Measurements from ENCODE around the gene ZNF563. TPM values are rescaled to one million over a fixed set of nuclear protein-coding genes. Genes with fewer than 3 reads are reported as not detected.

Gene ZNF563
- total RNA-seq, 1 experiment from 2014 or later = 4.5 TPM

DNA sequence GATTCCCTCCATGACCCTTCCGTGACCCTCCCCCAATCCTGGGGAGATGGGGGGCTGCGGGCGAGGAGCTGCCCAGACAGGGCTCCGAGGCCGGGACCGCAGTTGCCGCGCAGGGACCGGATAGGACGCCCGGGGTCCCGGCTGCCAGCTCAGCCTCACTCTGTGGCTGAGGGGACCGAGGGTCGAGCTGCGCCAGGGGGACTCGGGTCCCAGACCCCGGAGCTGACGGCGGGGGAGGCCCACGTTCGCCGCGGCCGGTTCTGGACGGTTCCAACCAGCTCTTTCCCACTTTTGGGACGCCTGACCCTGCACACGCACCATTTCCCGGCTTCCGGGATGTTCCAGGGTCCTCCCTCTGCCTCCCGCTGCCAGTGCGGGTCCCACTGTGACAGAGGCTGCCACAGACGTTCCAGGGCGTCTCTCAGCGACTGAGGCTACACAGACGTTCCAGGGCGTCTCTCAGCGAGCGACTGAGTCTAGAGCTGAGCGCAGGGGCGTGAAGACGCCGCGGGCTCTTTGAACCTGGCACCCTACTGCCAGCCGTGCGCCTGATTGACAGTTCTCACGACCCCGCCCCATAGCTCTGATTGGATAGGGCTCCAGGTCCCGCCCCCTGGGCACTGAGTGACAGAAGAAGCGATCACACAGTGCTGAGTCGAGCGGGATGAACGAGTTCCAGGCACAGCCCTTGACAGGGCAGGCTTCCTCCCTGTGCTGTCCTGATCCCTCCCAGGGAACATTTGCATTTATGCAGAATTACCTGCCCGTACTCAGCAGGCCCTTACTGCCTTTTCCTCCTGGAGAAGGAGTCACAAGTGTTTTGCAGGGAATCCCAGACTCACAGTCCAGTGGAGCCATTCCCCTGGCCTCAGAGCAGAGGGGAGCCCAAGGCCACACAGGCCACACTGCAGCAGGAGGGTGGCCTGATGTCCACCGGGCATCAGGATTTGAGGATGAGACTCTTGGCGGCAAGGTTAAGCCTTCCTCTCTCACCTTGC, at the start of gene ZNF563 (continued):
- TF ChIP-seq IRF2 (CRISPR knock-in tag; IDR thresholded peaks at IDR 0.05; ENCODE audit: borderline replicate concordance, low read depth) (no peak), ZNF671 (CRISPR knock-in tag; IDR thresholded peaks at IDR 0.05) (no peak), ZNF263 (CRISPR knock-in tag; IDR thresholded peaks at IDR 0.05; ENCODE audit: low read depth) (no peak), NFYB (CRISPR knock-in tag; conservative IDR thresholded peaks at IDR 0.05; ENCODE audit: low read depth) (peak; percentile 94), ESRRA (CRISPR knock-in tag; IDR thresholded peaks at IDR 0.05; ENCODE audit: borderline replicate concordance) (peak; percentile 36; the same call in 1 of the 2 replicates), FOXP1 (CRISPR knock-in tag; IDR thresholded peaks at IDR 0.05; ENCODE audit: borderline replicate concordance) (no peak), NR2C2 (CRISPR knock-in tag; IDR thresholded peaks at IDR 0.05) (no peak), GTF2I (CRISPR knock-in tag; conservative IDR thresholded peaks at IDR 0.05) (no peak), JUN (CRISPR knock-in tag; IDR thresholded peaks at IDR 0.05) (no peak), FOXJ3 (CRISPR knock-in tag; IDR thresholded peaks at IDR 0.05; ENCODE audit: borderline replicate concordance) (no peak)
- TF ChIP-seq, protein P1, sequence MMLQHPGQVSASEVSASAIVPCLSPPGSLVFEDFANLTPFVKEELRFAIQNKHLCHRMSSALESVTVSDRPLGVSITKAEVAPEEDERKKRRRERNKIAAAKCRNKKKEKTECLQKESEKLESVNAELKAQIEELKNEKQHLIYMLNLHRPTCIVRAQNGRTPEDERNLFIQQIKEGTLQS (CRISPR knock-in tag; conservative IDR thresholded peaks at IDR 0.05) = no peak
- TF ChIP-seq, protein P2, sequence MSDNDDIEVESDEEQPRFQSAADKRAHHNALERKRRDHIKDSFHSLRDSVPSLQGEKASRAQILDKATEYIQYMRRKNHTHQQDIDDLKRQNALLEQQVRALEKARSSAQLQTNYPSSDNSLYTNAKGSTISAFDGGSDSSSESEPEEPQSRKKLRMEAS (CRISPR knock-in tag; IDR thresholded peaks at IDR 0.05) = no peak
- TF ChIP-seq, protein P3, sequence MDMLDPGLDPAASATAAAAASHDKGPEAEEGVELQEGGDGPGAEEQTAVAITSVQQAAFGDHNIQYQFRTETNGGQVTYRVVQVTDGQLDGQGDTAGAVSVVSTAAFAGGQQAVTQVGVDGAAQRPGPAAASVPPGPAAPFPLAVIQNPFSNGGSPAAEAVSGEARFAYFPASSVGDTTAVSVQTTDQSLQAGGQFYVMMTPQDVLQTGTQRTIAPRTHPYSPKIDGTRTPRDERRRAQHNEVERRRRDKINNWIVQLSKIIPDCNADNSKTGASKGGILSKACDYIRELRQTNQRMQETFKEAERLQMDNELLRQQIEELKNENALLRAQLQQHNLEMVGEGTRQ (CRISPR knock-in tag; IDR thresholded peaks at IDR 0.05) = no peak
- TF ChIP-seq, protein P4, sequence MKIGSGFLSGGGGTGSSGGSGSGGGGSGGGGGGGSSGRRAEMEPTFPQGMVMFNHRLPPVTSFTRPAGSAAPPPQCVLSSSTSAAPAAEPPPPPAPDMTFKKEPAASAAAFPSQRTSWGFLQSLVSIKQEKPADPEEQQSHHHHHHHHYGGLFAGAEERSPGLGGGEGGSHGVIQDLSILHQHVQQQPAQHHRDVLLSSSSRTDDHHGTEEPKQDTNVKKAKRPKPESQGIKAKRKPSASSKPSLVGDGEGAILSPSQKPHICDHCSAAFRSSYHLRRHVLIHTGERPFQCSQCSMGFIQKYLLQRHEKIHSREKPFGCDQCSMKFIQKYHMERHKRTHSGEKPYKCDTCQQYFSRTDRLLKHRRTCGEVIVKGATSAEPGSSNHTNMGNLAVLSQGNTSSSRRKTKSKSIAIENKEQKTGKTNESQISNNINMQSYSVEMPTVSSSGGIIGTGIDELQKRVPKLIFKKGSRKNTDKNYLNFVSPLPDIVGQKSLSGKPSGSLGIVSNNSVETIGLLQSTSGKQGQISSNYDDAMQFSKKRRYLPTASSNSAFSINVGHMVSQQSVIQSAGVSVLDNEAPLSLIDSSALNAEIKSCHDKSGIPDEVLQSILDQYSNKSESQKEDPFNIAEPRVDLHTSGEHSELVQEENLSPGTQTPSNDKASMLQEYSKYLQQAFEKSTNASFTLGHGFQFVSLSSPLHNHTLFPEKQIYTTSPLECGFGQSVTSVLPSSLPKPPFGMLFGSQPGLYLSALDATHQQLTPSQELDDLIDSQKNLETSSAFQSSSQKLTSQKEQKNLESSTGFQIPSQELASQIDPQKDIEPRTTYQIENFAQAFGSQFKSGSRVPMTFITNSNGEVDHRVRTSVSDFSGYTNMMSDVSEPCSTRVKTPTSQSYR (CRISPR knock-in tag; IDR thresholded peaks at IDR 0.05) = no peak
- TF ChIP-seq, protein P5, sequence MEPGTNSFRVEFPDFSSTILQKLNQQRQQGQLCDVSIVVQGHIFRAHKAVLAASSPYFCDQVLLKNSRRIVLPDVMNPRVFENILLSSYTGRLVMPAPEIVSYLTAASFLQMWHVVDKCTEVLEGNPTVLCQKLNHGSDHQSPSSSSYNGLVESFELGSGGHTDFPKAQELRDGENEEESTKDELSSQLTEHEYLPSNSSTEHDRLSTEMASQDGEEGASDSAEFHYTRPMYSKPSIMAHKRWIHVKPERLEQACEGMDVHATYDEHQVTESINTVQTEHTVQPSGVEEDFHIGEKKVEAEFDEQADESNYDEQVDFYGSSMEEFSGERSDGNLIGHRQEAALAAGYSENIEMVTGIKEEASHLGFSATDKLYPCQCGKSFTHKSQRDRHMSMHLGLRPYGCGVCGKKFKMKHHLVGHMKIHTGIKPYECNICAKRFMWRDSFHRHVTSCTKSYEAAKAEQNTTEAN (CRISPR knock-in tag; IDR thresholded peaks at IDR 0.05) = no peak

DNA sequence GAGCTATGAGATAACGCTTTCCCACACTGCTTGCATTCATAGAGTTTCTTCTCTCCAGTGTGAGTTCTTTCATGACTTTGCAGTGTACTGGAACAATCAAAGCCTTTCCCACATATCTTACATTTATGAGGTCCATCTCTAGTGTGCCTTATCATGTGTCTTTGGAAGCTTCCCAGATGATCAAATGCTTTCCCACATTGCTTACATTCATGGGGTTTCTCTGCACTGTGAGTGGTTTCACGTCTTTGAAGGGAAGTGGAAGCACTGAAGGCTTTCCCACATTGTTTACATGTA, 47.0 kb upstream of the ZNF563 start:
- ChIA-PET POLR2A (no interaction called here), CTCF (no interaction called here)
- Mint-ChIP-seq H3K27ac (no peak overlapping the region), H3K4me3 (no peak overlapping the region), H3K9me3 (peaks cover 52% of the 10 kb centered on the region), H3K4me1 (no peaks in the 10 kb centered on the region), H3K36me3 (peaks cover 28% of the 10 kb centered on the region), H3K27me3 (ENCODE audit: low read depth) (no peaks in the 10 kb centered on the region; the same call in none of the 2 replicates)
- no peak for ATAC-seq
- no peak for DNase-seq (ENCODE audit: low spot score)
- TF ChIP-seq PRRX2 (CRISPR knock-in tag; IDR thresholded peaks at IDR 0.05) (no peak), NR3C1 (CRISPR knock-in tag; conservative IDR thresholded peaks at IDR 0.05; ENCODE audit: low read depth) (no peak), MXD4 (CRISPR knock-in tag; IDR thresholded peaks at IDR 0.05; ENCODE audit: borderline replicate concordance) (no peak)
- TF ChIP-seq, protein P6, sequence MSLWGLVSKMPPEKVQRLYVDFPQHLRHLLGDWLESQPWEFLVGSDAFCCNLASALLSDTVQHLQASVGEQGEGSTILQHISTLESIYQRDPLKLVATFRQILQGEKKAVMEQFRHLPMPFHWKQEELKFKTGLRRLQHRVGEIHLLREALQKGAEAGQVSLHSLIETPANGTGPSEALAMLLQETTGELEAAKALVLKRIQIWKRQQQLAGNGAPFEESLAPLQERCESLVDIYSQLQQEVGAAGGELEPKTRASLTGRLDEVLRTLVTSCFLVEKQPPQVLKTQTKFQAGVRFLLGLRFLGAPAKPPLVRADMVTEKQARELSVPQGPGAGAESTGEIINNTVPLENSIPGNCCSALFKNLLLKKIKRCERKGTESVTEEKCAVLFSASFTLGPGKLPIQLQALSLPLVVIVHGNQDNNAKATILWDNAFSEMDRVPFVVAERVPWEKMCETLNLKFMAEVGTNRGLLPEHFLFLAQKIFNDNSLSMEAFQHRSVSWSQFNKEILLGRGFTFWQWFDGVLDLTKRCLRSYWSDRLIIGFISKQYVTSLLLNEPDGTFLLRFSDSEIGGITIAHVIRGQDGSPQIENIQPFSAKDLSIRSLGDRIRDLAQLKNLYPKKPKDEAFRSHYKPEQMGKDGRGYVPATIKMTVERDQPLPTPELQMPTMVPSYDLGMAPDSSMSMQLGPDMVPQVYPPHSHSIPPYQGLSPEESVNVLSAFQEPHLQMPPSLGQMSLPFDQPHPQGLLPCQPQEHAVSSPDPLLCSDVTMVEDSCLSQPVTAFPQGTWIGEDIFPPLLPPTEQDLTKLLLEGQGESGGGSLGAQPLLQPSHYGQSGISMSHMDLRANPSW (CRISPR knock-in tag; conservative IDR thresholded peaks at IDR 0.05; ENCODE audit: low read depth) = no peak
- TF ChIP-seq, protein P7, sequence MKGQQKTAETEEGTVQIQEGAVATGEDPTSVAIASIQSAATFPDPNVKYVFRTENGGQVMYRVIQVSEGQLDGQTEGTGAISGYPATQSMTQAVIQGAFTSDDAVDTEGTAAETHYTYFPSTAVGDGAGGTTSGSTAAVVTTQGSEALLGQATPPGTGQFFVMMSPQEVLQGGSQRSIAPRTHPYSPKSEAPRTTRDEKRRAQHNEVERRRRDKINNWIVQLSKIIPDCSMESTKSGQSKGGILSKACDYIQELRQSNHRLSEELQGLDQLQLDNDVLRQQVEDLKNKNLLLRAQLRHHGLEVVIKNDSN (CRISPR knock-in tag; IDR thresholded peaks at IDR 0.05) = no peak
- TF ChIP-seq, protein P8, sequence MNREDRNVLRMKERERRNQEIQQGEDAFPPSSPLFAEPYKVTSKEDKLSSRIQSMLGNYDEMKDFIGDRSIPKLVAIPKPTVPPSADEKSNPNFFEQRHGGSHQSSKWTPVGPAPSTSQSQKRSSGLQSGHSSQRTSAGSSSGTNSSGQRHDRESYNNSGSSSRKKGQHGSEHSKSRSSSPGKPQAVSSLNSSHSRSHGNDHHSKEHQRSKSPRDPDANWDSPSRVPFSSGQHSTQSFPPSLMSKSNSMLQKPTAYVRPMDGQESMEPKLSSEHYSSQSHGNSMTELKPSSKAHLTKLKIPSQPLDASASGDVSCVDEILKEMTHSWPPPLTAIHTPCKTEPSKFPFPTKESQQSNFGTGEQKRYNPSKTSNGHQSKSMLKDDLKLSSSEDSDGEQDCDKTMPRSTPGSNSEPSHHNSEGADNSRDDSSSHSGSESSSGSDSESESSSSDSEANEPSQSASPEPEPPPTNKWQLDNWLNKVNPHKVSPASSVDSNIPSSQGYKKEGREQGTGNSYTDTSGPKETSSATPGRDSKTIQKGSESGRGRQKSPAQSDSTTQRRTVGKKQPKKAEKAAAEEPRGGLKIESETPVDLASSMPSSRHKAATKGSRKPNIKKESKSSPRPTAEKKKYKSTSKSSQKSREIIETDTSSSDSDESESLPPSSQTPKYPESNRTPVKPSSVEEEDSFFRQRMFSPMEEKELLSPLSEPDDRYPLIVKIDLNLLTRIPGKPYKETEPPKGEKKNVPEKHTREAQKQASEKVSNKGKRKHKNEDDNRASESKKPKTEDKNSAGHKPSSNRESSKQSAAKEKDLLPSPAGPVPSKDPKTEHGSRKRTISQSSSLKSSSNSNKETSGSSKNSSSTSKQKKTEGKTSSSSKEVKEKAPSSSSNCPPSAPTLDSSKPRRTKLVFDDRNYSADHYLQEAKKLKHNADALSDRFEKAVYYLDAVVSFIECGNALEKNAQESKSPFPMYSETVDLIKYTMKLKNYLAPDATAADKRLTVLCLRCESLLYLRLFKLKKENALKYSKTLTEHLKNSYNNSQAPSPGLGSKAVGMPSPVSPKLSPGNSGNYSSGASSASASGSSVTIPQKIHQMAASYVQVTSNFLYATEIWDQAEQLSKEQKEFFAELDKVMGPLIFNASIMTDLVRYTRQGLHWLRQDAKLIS (CRISPR knock-in tag; IDR thresholded peaks at IDR 0.05; ENCODE audit: borderline replicate concordance) = no peak
- TF ChIP-seq, protein P5 (CRISPR knock-in tag; IDR thresholded peaks at IDR 0.05) = no peak
